Activated naive CD4-positive, alpha-beta T cell treated with anti-CD3 and anti-CD28 coated beads, Interleukin-2, amount 50 U/mL, for 24 hours (primary cell): ENCODE measurements around the gene FBXO34.
"Not testable (repeated sequence)": the region's sequence is repeated elsewhere in the genome, so short reads cannot be mapped to it uniquely, and the experiment has no call there.

ENCODE experiments used
- H3K27ac Mint-ChIP-seq: one replicate; pipeline ENCODE4 v1.8.0; 2021; ENCODE audit warnings: mild to moderate bottlenecking, mixed read lengths
- H3K27me3 Mint-ChIP-seq: one replicate; pipeline ENCODE4 v1.8.0; 2021; ENCODE audit warnings: mixed read lengths
- H3K36me3 Mint-ChIP-seq: one replicate; pipeline ENCODE4 v1.8.0; 2021; ENCODE audit warnings: mixed read lengths
- H3K4me1 Mint-ChIP-seq: one replicate; pipeline ENCODE4 v1.8.0; 2021; ENCODE audit warnings: mixed read lengths
- H3K4me3 Mint-ChIP-seq: one replicate; pipeline ENCODE4 v1.8.0; 2021; ENCODE audit warnings: mild to moderate bottlenecking, mixed read lengths
- H3K9me3 Mint-ChIP-seq: one replicate; pipeline ENCODE4 v1.8.0; 2021; ENCODE audit warnings: mixed read lengths

The FBXO34 gene

GRCh38 chr14:55344582-55345163, 73.5 kb downstream of the FBXO34 start:
- Mint-ChIP-seq H3K27ac (peak overlapping the region; percentile 24), H3K4me1 (peaks cover 91% of the 10 kb centered on the region)
- H3K36me3 Mint-ChIP-seq, H3K27me3 Mint-ChIP-seq, H3K9me3 Mint-ChIP-seq, H3K4me3 Mint-ChIP-seq: not testable (repeated sequence)

DNA sequence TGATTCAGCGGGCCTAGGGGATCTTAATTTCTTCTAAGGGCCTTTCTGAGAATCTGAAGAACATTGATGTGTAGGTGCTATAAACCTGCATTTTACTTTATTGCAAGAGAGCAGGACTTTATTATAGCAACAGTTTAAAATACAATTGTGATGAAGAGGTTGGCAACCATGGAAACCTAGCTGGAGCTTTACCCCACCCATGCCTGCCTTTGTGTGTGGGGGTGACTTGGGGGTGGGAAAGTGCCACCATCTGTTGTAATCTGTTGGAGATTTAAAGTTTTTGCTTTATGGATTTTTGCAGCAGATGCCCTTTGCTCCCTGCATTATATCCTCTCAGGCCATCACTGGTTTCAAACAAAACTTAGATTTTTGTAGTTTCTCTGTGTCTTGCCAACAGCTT, 75.8 kb downstream of the FBXO34 start:
- H3K4me3 Mint-ChIP-seq, result no peak overlapping the region
- peaks cover 14% of the 10 kb centered on the region for H3K36me3 Mint-ChIP-seq
- H3K27me3 Mint-ChIP-seq, result no peaks in the 10 kb centered on the region
- H3K9me3 Mint-ChIP-seq, result no peaks in the 10 kb centered on the region
- peaks cover 76% of the 10 kb centered on the region for H3K4me1 Mint-ChIP-seq
- no peak overlapping the region for H3K27ac Mint-ChIP-seq

GRCh38 chr14:55347748-55348147, 76.5 kb downstream of the FBXO34 start:
- H3K27me3 Mint-ChIP-seq, result no peaks in the 10 kb centered on the region
- H3K36me3 Mint-ChIP-seq, result peaks cover 14% of the 10 kb centered on the region
- no peak overlapping the region for H3K4me3 Mint-ChIP-seq
- H3K9me3 Mint-ChIP-seq, result no peaks in the 10 kb centered on the region
- peaks cover 73% of the 10 kb centered on the region for H3K4me1 Mint-ChIP-seq
- peak overlapping the region; percentile 51 for H3K27ac Mint-ChIP-seq

GRCh38 chr14:55348766-55349453, 77.7 kb downstream of the FBXO34 start:
- Mint-ChIP-seq H3K36me3 (peaks cover 14% of the 10 kb centered on the region), H3K27ac (peak overlapping the region; percentile 33), H3K4me1 (peaks cover 71% of the 10 kb centered on the region), H3K27me3 (no peaks in the 10 kb centered on the region), H3K4me3 (no peak overlapping the region), H3K9me3 (no peaks in the 10 kb centered on the region)

DNA sequence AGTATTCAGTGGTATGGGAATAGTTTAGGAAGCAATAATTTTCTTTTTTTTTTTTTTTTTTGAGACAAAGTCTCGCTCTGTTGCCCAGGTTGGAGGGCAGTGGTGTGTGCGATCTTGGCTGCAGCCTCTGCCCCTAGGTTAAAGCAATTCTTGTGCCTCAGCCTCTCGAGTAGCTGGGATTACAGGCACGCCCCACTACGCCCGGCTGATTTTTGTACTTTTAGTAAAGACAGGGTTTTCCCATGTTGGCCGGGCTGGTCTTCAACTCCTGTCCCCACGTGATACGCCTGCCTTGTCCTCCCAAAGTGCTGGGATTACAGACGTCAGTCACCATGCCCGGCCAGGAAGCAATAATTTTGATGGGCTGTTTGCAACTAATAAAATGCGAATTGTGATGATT, 78.3 kb downstream of the FBXO34 start:
- H3K27ac Mint-ChIP-seq, result no peak overlapping the region
- peaks cover 14% of the 10 kb centered on the region for H3K36me3 Mint-ChIP-seq
- no peak overlapping the region for H3K4me3 Mint-ChIP-seq
- H3K9me3 Mint-ChIP-seq, result no peaks in the 10 kb centered on the region
- no peaks in the 10 kb centered on the region for H3K27me3 Mint-ChIP-seq
- peaks cover 71% of the 10 kb centered on the region for H3K4me1 Mint-ChIP-seq

DNA sequence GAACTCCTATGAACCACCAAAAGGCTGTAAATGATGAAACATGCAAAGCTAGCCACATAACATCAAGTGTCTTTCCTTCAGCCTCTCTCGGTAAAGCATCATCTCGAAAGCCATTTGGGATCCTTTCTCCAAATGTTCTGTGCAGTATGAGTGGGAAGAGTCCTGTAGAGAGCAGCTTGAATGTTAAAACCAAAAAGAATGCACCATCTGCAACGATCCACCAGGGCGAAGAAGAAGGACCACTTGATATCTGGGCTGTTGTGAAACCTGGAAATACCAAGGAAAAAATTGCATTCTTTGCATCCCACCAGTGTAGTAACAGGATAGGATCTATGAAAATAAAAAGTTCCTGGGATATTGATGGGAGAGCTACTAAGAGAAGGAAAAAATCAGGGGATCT, 79.2 kb downstream of the FBXO34 start:
- Mint-ChIP-seq H3K9me3 (no peaks in the 10 kb centered on the region), H3K36me3 (peaks cover 10% of the 10 kb centered on the region), H3K4me1 (peaks cover 70% of the 10 kb centered on the region), H3K27me3 (no peaks in the 10 kb centered on the region), H3K4me3 (no peak overlapping the region), H3K27ac (peak overlapping the region; percentile 30)

DNA sequence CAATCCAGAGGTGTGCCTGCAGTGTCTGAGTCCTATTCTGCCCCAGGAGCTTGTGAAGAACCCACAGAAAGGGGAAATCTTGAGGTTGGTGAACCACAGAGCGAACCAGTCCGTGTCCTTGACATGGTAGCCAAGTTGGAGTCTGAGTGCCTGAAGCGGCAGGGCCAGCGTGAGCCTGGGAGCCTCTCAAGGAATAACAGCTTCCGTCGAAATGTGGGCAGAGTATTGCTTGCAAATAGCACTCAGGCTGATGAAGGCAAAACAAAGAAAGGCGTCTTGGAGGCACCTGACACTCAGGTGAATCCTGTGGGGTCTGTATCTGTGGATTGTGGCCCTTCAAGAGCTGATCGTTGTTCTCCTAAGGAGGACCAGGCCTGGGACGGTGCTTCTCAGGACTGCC, 79.9 kb downstream of the FBXO34 start:
- no peak overlapping the region for H3K4me3 Mint-ChIP-seq
- H3K27ac Mint-ChIP-seq, result peak overlapping the region; percentile 59
- peaks cover 66% of the 10 kb centered on the region for H3K4me1 Mint-ChIP-seq
- no peaks in the 10 kb centered on the region for H3K9me3 Mint-ChIP-seq
- no peaks in the 10 kb centered on the region for H3K27me3 Mint-ChIP-seq
- H3K36me3 Mint-ChIP-seq, result peaks cover 10% of the 10 kb centered on the region

- Mint-ChIP-seq H3K27ac (peak overlapping the region; percentile 23), H3K4me3 (no peak overlapping the region), H3K36me3 (peaks cover 11% of the 10 kb centered on the region), H3K4me1 (peaks cover 58% of the 10 kb centered on the region), H3K9me3 (no peaks in the 10 kb centered on the region), H3K27me3 (no peaks in the 10 kb centered on the region)
These were observed 81.0 kb downstream of the FBXO34 start for GRCh38 chr14:55352201-55352600.

DNA sequence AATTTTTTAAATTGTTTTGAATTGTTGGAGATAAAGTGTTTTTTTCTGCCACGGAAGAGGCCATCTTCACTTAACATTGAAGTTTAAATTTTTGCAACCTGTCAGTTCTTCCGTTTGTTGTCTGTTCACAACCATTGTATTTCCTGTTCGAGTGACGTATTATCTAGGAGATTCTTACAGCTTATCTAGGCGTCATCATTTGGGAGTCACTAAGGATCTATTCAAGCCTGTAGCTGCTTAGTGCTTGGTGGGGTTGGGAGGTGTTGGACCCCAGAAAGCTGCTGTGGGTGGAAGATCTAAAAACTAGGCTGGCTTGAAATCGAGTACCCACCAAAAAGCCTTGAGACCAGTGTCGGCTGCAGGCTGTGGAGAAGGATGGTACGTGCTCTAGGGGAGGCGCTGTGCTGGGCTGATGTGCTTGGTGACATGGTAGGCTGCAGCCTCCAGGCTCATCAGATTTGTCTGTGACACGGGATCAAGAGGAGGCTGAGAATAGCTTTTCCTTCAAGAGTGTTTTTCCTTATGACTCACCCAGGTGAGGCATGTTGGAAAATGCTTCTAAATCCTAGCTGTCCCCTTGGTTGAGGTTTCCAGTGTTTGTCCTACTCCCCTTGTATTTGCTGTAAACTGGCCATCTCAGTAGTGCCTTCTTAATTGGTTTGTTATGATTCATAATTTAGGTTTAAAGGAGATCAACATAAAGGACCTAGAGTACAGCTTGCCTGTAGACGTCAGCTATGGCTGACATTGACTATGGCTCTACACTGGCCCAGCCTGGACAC, 82.7 kb downstream of the FBXO34 start:
- Mint-ChIP-seq H3K9me3 (no peaks in the 10 kb centered on the region), H3K4me1 (peaks cover 42% of the 10 kb centered on the region), H3K27me3 (no peaks in the 10 kb centered on the region), H3K4me3 (peak overlapping the region; percentile 66), H3K36me3 (peaks cover 8% of the 10 kb centered on the region), H3K27ac (peak overlapping the region; percentile 96)

- H3K4me1 Mint-ChIP-seq, result peaks cover 35% of the 10 kb centered on the region
- H3K9me3 Mint-ChIP-seq, result no peaks in the 10 kb centered on the region
- peaks cover 7% of the 10 kb centered on the region for H3K36me3 Mint-ChIP-seq
- H3K4me3 Mint-ChIP-seq, result peak overlapping the region; percentile 66
- peak overlapping the region; percentile 79 for H3K27ac Mint-ChIP-seq
- no peaks in the 10 kb centered on the region for H3K27me3 Mint-ChIP-seq
These were observed 83.3 kb downstream of the FBXO34 start for GRCh38 chr14:55354500-55354899.

DNA sequence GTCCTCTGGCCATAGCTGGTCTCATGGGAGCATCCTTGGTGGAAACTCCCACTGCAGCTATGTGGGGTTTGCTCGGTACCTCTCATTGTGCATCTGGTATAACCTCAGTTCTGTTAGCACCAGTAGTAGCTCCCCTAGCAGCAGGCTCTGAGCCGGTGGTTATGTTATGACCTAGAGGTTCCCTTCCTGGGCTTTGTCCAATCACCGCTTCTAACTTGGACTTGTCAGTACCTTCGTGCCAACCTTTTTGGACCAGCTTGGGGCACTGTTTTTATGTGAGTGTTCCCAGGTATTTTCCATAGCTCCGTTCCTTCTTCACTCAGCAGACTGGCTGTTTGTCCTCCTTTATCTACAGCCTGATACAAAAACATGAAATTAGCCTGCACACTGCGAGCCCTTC, 84.7 kb downstream of the FBXO34 start:
- Mint-ChIP-seq H3K4me3 (no peak overlapping the region), H3K36me3 (peaks cover 2% of the 10 kb centered on the region), H3K27ac (no peak overlapping the region)

GRCh38 chr14:55356913-55357312, 85.7 kb downstream of the FBXO34 start:
- Mint-ChIP-seq H3K27me3 (no peaks in the 10 kb centered on the region), H3K4me3 (no peak overlapping the region), H3K36me3 (peaks cover 4% of the 10 kb centered on the region), H3K4me1 (peaks cover 36% of the 10 kb centered on the region), H3K27ac (no peak overlapping the region), H3K9me3 (no peaks in the 10 kb centered on the region)

More for the DNA sequence above, 84.7 kb downstream of the FBXO34 start:
- Mint-ChIP-seq H3K9me3 (no peaks in the 10 kb centered on the region), H3K4me1 (peaks cover 26% of the 10 kb centered on the region), H3K27me3 (no peaks in the 10 kb centered on the region)

- Mint-ChIP-seq H3K4me3 (no peak overlapping the region), H3K9me3 (no peaks in the 10 kb centered on the region), H3K36me3 (peaks cover 7% of the 10 kb centered on the region), H3K4me1 (peaks cover 27% of the 10 kb centered on the region), H3K27ac (peak overlapping the region; percentile 30), H3K27me3 (no peaks in the 10 kb centered on the region)
These were observed 88.1 kb downstream of the FBXO34 start for GRCh38 chr14:55359307-55359706.

DNA sequence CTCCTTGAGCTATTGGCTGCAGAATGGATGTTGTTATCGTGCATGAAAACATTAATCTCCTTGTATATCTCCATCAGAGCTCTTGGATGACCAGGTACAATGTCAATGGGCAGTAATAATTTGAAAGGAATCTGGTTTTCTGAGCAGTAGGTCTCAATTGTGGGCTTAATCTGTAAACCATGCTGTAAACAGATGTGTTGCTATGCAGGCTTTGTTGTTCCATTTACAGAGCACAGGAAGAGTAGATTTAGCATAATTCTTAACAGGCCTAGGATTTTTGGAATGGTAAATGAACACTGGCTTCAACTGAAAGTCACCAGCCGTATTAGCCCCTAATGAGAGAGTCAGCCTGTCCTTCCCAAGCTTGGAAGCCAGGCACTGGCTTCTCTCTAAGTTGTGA, 90.0 kb downstream of the FBXO34 start:
- no peak overlapping the region for H3K4me3 Mint-ChIP-seq
- H3K4me1 Mint-ChIP-seq, result peaks cover 22% of the 10 kb centered on the region
- H3K27ac Mint-ChIP-seq, result peak overlapping the region; percentile 76
- peaks cover 4% of the 10 kb centered on the region for H3K36me3 Mint-ChIP-seq
- no peaks in the 10 kb centered on the region for H3K27me3 Mint-ChIP-seq
- no peaks in the 10 kb centered on the region for H3K9me3 Mint-ChIP-seq

DNA sequence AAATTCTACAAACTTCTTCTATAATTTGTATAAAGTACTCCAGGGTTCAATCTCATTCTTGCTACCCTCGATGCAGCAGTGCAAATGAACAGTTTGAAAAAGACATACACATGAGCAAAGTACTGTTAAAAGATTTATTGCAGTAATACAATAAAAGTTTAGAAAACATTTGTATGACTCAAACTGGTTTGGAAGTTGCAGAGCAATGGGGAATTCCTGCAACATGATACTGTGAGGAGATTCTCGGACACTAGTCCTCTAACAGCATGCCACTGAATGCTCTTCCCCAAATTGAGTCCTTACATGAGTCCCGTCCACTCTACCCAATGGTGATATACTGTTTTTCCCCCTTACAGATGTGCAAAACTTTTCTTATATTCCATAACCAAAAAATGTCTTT, 95.0 kb downstream of the FBXO34 start:
- no peak overlapping the region for H3K27ac Mint-ChIP-seq
- peaks cover 25% of the 10 kb centered on the region for H3K4me1 Mint-ChIP-seq
- H3K27me3 Mint-ChIP-seq, result no peaks in the 10 kb centered on the region
- H3K36me3 Mint-ChIP-seq, result peaks cover 13% of the 10 kb centered on the region
- no peaks in the 10 kb centered on the region for H3K9me3 Mint-ChIP-seq
- no peak overlapping the region for H3K4me3 Mint-ChIP-seq

DNA sequence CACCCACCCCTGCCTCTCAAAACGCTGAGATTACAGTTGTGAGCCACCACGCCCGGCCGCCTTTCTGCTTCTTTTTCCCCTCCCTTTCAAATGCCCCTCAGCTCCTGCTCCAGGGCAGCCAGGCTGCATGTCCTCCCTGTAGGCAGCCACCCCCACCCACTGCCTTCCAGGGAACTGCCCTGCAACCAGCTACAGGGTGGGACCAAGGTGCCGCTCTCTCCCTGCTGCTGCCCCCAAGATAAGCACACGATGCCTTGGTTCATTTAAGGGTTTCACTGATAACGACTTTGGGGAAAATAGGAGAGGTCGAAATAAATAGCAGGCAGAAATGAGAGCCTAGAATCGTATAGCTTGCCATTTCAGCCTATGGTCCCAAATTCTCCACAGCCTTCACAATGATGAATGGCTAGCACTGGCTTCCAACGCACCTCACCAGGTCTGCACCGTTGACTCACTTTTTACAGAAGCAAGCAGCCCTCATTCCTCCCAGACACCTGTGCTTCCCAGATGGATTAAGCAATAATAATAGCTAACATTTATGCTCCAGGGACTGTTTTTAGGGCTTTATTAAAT, 99.7 kb downstream of the FBXO34 start:
- Mint-ChIP-seq H3K4me1 (peaks cover 47% of the 10 kb centered on the region), H3K27me3 (no peaks in the 10 kb centered on the region), H3K4me3 (no peak overlapping the region), H3K36me3 (peaks cover 19% of the 10 kb centered on the region), H3K9me3 (no peaks in the 10 kb centered on the region), H3K27ac (peak overlapping the region; percentile 68)
